Neural progenitor cell (in vitro differentiated cells): Measurements from ENCODE around the gene ABCC1.

ENCODE experiments used
- CTCF ChIP-seq: fragments of 200-600 bp; sonication (generic); IDR thresholded peaks from 2 replicates; pipeline ENCODE4 v1.5.1; 2017; ENCODE audit warnings: antibody characterized with exemption, mild to moderate bottlenecking
- EZH2 ChIP-seq: fragments of 200-600 bp; sonication (generic); IDR thresholded peaks from 2 replicates; pipeline ENCODE4 v1.6.1; 2017; ENCODE audit warnings: antibody characterized with exemption, mild to moderate bottlenecking, moderate library complexity
- EZH2phosphoT487 ChIP-seq: fragments of 200-600 bp; sonication (generic); IDR thresholded peaks from 2 replicates; pipeline ENCODE4 v1.6.1; 2017; ENCODE audit warnings: antibody characterized with exemption

- no peak for TF ChIP-seq CTCF
- TF ChIP-seq EZH2 = no peak
- TF ChIP-seq EZH2phosphoT487 = no peak
Observed at GRCh38 chr16:16143931-16144330, 194.5 kb downstream of the ABCC1 start.
